ENCODE data around the gene USP6NL.
"Not testable (repeated sequence)": the region's sequence is repeated elsewhere in the genome, so short reads cannot be mapped to it uniquely, and the experiment has no call there.

DNA sequence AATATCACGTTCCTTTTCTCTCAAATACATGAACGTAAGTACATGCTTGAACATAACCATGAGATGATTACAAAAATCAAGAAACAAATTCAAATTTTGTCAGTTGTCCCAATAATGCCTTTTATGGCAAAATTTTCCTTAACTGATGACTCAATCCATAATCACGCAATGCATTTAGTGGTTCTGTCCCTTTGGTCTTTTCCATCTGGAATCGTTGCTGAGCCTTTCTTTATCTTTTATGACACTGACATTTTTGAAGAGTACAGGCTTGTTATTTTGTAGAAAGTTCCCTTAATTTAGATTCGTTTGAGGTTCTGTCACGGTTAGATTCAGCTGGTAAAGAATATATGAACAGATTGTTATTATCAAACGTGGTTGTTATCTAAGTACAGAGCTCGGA, 16.5 kb upstream of the USP6NL start:
- TF ChIP-seq, protein P1, sequence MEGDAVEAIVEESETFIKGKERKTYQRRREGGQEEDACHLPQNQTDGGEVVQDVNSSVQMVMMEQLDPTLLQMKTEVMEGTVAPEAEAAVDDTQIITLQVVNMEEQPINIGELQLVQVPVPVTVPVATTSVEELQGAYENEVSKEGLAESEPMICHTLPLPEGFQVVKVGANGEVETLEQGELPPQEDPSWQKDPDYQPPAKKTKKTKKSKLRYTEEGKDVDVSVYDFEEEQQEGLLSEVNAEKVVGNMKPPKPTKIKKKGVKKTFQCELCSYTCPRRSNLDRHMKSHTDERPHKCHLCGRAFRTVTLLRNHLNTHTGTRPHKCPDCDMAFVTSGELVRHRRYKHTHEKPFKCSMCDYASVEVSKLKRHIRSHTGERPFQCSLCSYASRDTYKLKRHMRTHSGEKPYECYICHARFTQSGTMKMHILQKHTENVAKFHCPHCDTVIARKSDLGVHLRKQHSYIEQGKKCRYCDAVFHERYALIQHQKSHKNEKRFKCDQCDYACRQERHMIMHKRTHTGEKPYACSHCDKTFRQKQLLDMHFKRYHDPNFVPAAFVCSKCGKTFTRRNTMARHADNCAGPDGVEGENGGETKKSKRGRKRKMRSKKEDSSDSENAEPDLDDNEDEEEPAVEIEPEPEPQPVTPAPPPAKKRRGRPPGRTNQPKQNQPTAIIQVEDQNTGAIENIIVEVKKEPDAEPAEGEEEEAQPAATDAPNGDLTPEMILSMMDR (IDR thresholded peaks at IDR 0.05) = not testable (repeated sequence)
- TF ChIP-seq POLR2A (IDR thresholded peaks at IDR 0.05) = not testable (repeated sequence)

All from testis (tissue), 2 donors.